Kasumi-1 (cell line): ENCODE measurements around the gene TMEM205.

Experiments used
- DNase-seq, 2 experiments: peaks; one replicate each; lab custom pipeline; 2025; lab: John Stamatoyannopoulos, UW

Gene TMEM205

DNA sequence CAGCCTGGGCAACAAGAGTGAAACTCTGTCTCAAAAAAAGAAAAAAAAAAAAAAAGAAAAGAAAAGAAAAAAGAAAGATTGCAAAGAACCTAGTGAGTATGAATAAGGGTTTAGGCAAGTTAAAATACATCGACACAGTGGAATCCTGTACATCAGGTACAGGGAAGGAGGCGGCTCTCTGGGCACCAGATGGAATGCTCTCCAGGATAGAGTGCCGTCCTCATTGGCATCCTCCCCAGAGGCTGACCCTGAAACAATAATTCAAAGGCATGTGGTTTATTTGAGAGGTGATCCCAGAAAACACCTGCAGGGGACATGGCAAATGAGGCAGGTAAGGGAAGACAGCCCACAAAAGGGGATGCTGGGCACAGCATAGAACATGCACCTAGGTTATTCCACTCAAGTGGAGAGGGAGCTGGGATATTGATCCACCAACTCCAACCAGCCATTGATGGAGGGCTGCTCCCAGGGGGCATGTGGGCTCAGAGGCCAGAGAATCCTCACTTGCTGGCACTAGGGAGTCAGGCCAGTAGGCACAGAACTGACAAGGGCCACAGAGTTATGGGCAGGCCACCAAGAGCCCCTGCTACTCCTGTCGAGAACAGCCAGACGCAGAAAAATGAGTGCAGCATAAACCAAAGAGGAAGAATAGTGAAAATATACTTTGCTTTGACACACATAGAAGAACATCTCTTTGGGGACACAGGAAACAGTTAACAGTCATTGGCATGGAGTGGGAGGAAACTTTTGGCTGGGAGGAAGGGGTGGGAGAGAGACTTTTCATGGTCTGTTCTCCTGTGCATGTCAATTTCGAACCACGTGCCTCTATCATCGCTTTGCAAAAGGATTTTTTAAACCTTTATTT lies 45.9 kb downstream of the TMEM205 start:
- DNase-seq = peak in 1 of 2 experiments; percentile 13

DNA sequence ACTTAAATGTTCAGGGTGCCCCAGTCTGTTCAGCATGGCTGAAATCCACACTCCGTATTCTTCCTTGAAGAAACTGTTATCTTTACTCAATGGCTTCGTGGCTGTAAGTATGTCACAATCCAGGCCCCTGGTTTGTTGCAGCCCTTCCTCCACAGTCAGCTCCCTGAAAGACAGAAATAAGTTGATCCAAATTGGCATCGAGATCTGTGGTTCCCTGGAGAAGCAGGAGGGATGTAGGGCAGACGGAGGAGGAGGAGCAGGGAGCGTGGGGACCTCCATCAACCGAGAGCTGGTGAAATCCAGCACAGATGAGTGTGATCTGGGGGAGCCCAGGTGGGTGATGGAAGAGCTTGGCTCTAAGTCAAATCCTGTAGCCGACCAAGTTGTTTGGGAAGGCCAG lies 49.8 kb downstream of the TMEM205 start:
- peak in 1 of 2 experiments; percentile 17 for DNase-seq

DNA sequence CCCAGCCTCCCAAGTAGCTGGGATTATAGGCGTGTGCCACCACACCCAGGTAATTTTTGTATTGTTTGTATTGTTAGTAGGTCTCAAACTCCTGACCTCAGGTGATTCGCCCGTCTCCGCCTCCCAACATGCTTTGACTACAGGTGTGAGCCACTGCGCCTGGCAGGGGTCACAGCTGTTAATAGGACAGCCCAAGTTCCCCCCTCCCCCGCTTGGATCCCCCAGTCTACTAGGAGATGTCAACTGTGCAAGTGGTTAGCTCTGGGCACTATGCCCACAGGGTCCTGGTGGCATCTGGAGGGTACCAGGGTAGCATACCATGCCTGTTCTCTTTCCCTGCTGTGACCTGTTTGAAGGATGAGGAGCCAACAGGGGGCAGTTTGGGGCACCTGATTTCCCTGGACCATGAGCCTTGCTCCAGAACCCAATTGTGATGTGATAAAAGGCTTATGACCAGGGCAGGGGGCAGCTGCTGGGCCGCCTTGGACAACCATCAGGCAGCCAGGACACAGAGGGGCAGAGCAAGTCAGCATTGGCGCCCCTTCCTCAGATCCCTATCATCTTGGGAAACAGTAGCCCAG lies 50.3 kb downstream of the TMEM205 start, which contains the start of gene TSPAN16:
TSPAN16 (plus strand) TSS at position 496 of the 581 bp plus-strand sequence. CDS start 138 bp downstream, outside the sequence.
- DNase-seq = no peak

DNA sequence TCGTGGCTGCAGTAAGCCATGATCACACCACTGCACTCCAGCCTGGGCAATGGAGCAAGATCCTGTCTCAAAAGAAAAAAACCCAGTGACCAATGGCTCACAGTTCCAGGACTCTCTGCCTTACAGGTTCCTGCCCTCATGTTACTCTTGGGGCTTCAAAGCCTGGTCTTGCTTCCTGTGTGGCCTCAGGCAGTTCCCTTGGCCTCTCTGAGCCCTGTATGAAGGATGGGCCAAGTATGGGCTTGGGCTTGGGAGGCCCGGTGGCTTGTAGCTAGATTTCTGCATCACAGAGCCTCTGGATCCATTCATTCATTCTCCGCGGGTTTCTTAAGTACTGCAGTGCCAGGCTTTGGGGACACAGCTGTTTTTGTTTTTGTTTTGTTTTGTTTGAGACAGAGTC lies 50.9 kb downstream of the TMEM205 start:
- no peak for DNase-seq

DNA sequence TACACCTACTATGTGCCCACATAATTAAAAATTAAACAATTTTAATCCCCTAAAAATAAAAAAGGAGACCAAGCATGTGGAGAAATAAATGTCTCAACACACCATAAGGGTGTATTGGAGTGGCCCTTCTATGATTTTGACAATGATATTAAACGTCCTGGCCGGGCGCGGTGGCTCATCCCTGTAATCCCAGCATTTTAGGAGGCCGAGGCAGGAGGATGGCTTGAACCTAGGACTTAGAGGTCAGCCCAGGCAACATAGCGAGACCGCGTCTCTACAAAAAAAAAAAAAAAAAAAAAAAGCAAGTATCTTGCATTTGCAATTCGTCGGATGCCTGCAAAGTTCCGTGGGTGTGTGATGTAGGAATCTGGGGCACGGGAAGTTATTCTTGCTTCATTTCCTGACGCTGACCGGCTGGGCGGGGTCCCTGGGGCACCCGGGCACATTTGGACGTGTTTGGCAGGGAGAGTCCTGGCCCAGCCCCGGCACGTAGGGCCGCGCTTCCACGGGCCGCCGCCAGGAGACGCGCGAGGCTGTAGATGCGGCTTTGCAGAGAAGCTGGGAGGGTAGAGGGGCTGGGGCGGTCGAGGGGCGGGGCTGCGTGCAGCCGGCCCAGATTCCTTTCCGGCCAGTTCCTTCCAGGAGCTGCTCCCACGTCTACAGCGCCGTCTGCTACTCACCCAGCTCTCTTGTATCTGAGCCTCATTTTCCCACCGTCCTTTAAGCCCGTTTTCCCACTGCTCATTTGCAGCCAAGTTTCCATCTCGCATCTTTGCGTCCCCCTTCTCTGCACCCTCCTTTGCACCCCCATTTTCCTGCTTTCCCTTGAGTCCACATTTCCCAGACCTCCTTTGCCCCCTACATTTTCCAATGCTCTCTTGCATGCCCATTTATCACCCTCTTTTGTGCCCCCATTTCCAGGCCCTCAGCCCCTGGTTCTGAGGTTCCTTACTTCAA lies 52.4 kb downstream of the TMEM205 start:
- DNase-seq = peak; percentile 85 to 86
